NT2/D1 (cell line): ENCODE measurements around the gene HIPK3.

ENCODE experiments used
- YY1 ChIP-seq: IDR thresholded peaks from 2 replicates; pipeline ENCODE4 v1.6.1; 2011; ENCODE audit not compliant: insufficient read length, insufficient read depth
- ZNF274 ChIP-seq: IDR thresholded peaks from 2 replicates; pipeline ENCODE4 v1.6.1; 2011; ENCODE audit warnings: mild to moderate bottlenecking, low read depth, low read length

GRCh38 chr11:33329705-33330329, 72.6 kb downstream of the HIPK3 start:
- TF ChIP-seq ZNF274, result no peak
- TF ChIP-seq YY1, result no peak
